IMR-90 (cell line): ENCODE measurements around the gene TSACC. TPM values are rescaled to one million over a fixed set of nuclear protein-coding genes. Genes with fewer than 3 reads are reported as not detected.

Experiments used
- ATAC-seq: fragments of 200-7000 bp; cut with Tn5 transposase; 2 replicates; pipeline ENCODE4 v1.9.1; 2020; ENCODE audit warnings: low read depth, mild to moderate bottlenecking, moderate library complexity
- BruUV-seq: library from RNA; stranded (reverse); fragments of 400-500 nt; replicated peaks from 2 replicates; lab custom pipeline; 2021; lab: Mats Ljungman, UMichigan
- CTCF ChIA-PET: fragments of 300-600 bp; formaldehyde crosslinking; extraction: SDS; loops from one replicate; lab custom pipeline; 2021; ENCODE audit warnings: antibody characterized with exemption; lab: Yijun Ruan, JAX
- POLR2A ChIA-PET: fragments of 300-600 bp; sonication (Branson Sonifier 250); formaldehyde crosslinking; loops from one replicate; lab custom pipeline; 2022; ENCODE audit warnings: antibody characterized with exemption; ENCODE audit not compliant: unreplicated experiment; lab: Charles Lee
- DNase-seq: peaks from one replicate; pipeline ENCODE4 v3.0.0; 2013
- H2AFZ ChIP-seq: replicated peaks from 2 replicates; pipeline ENCODE3; 2013; ENCODE audit warnings: low read length, mild to moderate bottlenecking; ENCODE audit not compliant: poor library complexity
- H2AK5ac ChIP-seq: 2 replicates; pipeline ENCODE4 v1.6.1; 2013; ENCODE audit warnings: low read depth, low read length, inconsistent platforms
- H2AK9ac ChIP-seq: replicated peaks from 2 replicates; pipeline ENCODE3; 2013; ENCODE audit warnings: mild to moderate bottlenecking, low read depth, low read length, moderate library complexity; ENCODE audit not compliant: poor library complexity
- H2BK120ac ChIP-seq: 2 replicates; pipeline ENCODE4 v1.6.1; 2013; ENCODE audit warnings: low read depth, low read length, inconsistent platforms
- H2BK15ac ChIP-seq: 3 replicates; pipeline ENCODE4 v1.6.1; 2013; ENCODE audit warnings: low read depth, low read length, inconsistent platforms
- H2BK20ac ChIP-seq: 2 replicates; pipeline ENCODE4 v1.6.1; 2013; ENCODE audit warnings: low read depth, mild to moderate bottlenecking, inconsistent platforms, low read length, moderate library complexity
- H2BK5ac ChIP-seq: 2 replicates; pipeline ENCODE4 v1.6.1; 2013; ENCODE audit warnings: mild to moderate bottlenecking, low read depth, low read length, inconsistent platforms; ENCODE audit not compliant: poor library complexity, severe bottlenecking
- H3K14ac ChIP-seq: replicated peaks from 2 replicates; pipeline ENCODE4 v1.6.1; 2013; ENCODE audit warnings: low read depth, low read length, inconsistent platforms
- H3K18ac ChIP-seq: 2 replicates; pipeline ENCODE4 v1.6.1; 2013; ENCODE audit warnings: low read depth, low read length, control low read depth
- H3K23ac ChIP-seq: 2 replicates; pipeline ENCODE4 v1.6.1; 2013; ENCODE audit warnings: low read depth, low read length, inconsistent platforms
- H3K27ac ChIP-seq: 2 replicates; pipeline ENCODE4 v1.5.1; 2013; ENCODE audit warnings: mild to moderate bottlenecking, control low read depth, low read length; ENCODE audit not compliant: insufficient read depth
- H3K27me3 ChIP-seq: 2 replicates; pipeline ENCODE4 v1.6.1; 2013; ENCODE audit warnings: low read length; ENCODE audit not compliant: control insufficient read depth, insufficient read depth
- H3K36me3 ChIP-seq: 2 replicates; pipeline ENCODE4 v1.6.1; 2013; ENCODE audit warnings: low read length, mixed read lengths; ENCODE audit not compliant: control insufficient read depth, insufficient read depth
- H3K4ac ChIP-seq: 2 replicates; pipeline ENCODE4 v1.6.1; 2013; ENCODE audit warnings: low read depth, low read length, inconsistent platforms
- H3K4me1 ChIP-seq: 2 replicates; pipeline ENCODE4 v1.6.1; 2013; ENCODE audit warnings: low read length, mixed read lengths; ENCODE audit not compliant: control insufficient read depth, insufficient read depth
- H3K4me2 ChIP-seq: 2 replicates; pipeline ENCODE4 v1.6.1; 2013; ENCODE audit warnings: low read depth, mild to moderate bottlenecking, control low read depth, low read length, moderate library complexity
- H3K4me3 ChIP-seq: 2 replicates; pipeline ENCODE4 v1.5.1; 2013; ENCODE audit warnings: low read depth, mild to moderate bottlenecking, control low read depth, low read length, moderate library complexity; ENCODE audit not compliant: insufficient read depth
- H3K56ac ChIP-seq: 2 replicates; pipeline ENCODE4 v1.6.1; 2013; ENCODE audit warnings: low read length, inconsistent platforms; ENCODE audit not compliant: insufficient read depth; ENCODE audit errors: extremely low read depth
- H3K79me1 ChIP-seq, 2 experiments: 2 replicates each; pipeline ENCODE4 v1.6.1; 2013; ENCODE audit warnings: low read length in 2 of 2, inconsistent platforms in 1 of 2, low read depth in 1 of 2
- H3K9ac ChIP-seq: 2 replicates; pipeline ENCODE4 v1.6.1; 2013; ENCODE audit warnings: low read depth, low read length, control low read depth
- H3K9me1 ChIP-seq: 2 replicates; pipeline ENCODE4 v1.6.1; 2013; ENCODE audit warnings: low read length, inconsistent platforms; ENCODE audit not compliant: insufficient read depth
- H3K9me3 ChIP-seq: 2 replicates; pipeline ENCODE4 v1.6.1; 2013; ENCODE audit warnings: low read length; ENCODE audit not compliant: control insufficient read depth, insufficient read depth
- H4K20me1 ChIP-seq: 2 replicates; pipeline ENCODE4 v1.6.1; 2013; ENCODE audit warnings: low read length, inconsistent platforms; ENCODE audit not compliant: insufficient read depth
- H4K5ac ChIP-seq: 2 replicates; pipeline ENCODE4 v1.6.1; 2013; ENCODE audit warnings: mild to moderate bottlenecking, low read depth, low read length, control low read depth
- H4K8ac ChIP-seq, 2 experiments: 2 replicates each; pipeline ENCODE4 v1.6.1; 2013; ENCODE audit warnings: low read depth in 2 of 2, low read length in 2 of 2, control low read depth in 1 of 2, inconsistent platforms in 1 of 2
- H4K91ac ChIP-seq: 2 replicates; pipeline ENCODE4 v1.6.1; 2013; ENCODE audit warnings: low read depth, low read length, inconsistent platforms; ENCODE audit not compliant: insufficient read depth
- BHLHE40 ChIP-seq: fragments of 150-350 bp; IDR thresholded peaks from 2 replicates; pipeline ENCODE4 v1.6.1; 2016; ENCODE audit warnings: mild to moderate bottlenecking, low read depth, low read length
- CEBPB ChIP-seq: IDR thresholded peaks from 2 replicates; pipeline ENCODE4 v1.6.1; 2012; ENCODE audit warnings: low read depth, low read length, improper control_type of control experiment
- CHD1 ChIP-seq: IDR thresholded peaks from 2 replicates; pipeline ENCODE4 v1.6.1; 2012; ENCODE audit warnings: low read depth, low read length, improper control_type of control experiment
- FOS ChIP-seq: fragments of 150-350 bp; IDR thresholded peaks from 2 replicates; pipeline ENCODE4 v1.6.1; 2016; ENCODE audit warnings: low read depth, low read length
- MAFK ChIP-seq: IDR thresholded peaks from 2 replicates; pipeline ENCODE4 v1.6.1; 2012; ENCODE audit warnings: low read depth, low read length, improper control_type of control experiment
- MXI1 ChIP-seq: IDR thresholded peaks from 2 replicates; pipeline ENCODE4 v1.6.1; 2012; ENCODE audit warnings: low read depth, mild to moderate bottlenecking, low read length, moderate library complexity, borderline replicate concordance
- POLR2A ChIP-seq: IDR thresholded peaks from 2 replicates; pipeline ENCODE4 v1.6.1; 2012; ENCODE audit warnings: mild to moderate bottlenecking, low read depth, low read length
- RAD21 ChIP-seq: IDR thresholded peaks from 2 replicates; pipeline ENCODE4 v1.6.1; 2012; ENCODE audit warnings: low read length, improper control_type of control experiment
- RCOR1 ChIP-seq: IDR thresholded peaks from 2 replicates; pipeline ENCODE4 v1.6.1; 2012; ENCODE audit warnings: mild to moderate bottlenecking, low read length, improper control_type of control experiment; ENCODE audit not compliant: insufficient replicate concordance
- RFX5 ChIP-seq: IDR thresholded peaks from 2 replicates; pipeline ENCODE4 v1.8.0; 2012; ENCODE audit warnings: low read depth, mild to moderate bottlenecking, low read length, moderate library complexity
- SMC3 ChIP-seq: fragments of 150-350 bp; IDR thresholded peaks from 2 replicates; pipeline ENCODE4 v1.6.1; 2016; ENCODE audit warnings: low read depth, mild to moderate bottlenecking, antibody characterized with exemption, low read length, moderate library complexity
- USF2 ChIP-seq: fragments of 150-350 bp; IDR thresholded peaks from 2 replicates; pipeline ENCODE4 v1.6.1; 2017; ENCODE audit warnings: mild to moderate bottlenecking, antibody characterized with exemption, low read length, low read depth
- dilution Hi-C: fragments of 300-500 bp; cut with HindIII; formaldehyde crosslinking; loops from one replicate; pipeline ENCODE4 v1.14.3; 2018; ENCODE audit warnings: low sequenced_read_pairs; ENCODE audit not compliant: unreplicated experiment
- in situ Hi-C: fragments of 300-500 bp; cut with MboI; formaldehyde crosslinking; loops from 3 replicates; pipeline ENCODE4 v1.14.3; 2019; ENCODE audit warnings: low sequenced_read_pairs, inconsistent platforms, mixed read lengths
- intact Hi-C: fragments of 100-400 bp; cut with micrococcal nuclease; formaldehyde crosslinking; loops from 2 replicates; pipeline ENCODE4 v1.10.0; 2022
- polyA plus RNA-seq, 3 experiments: library from polyadenylated mRNA; depleted of rRNA; stranded (reverse); fragments of >200 nt; gene quantifications; 2 replicates each; pipeline ENCODE4 v1.2.3, GENCODE V29; 2012; ENCODE audit warnings: low replicate concordance in 1 of 3
- total RNA-seq: library from RNA; depleted of rRNA; stranded (reverse); fragments of >200 nt; gene quantifications from 2 replicates; pipeline ENCODE4 v1.2.3, GENCODE V29; 2012
- TF ChIP-seq, protein P1 (sequence below): fragments of 150-350 bp; IDR thresholded peaks from 2 replicates; pipeline ENCODE4 v1.6.1; 2016; ENCODE audit warnings: low read depth, mild to moderate bottlenecking, low read length, moderate library complexity, borderline replicate concordance
- TF ChIP-seq, protein P2 (sequence below): conservative IDR thresholded peaks from 2 replicates; pipeline ENCODE4 v1.5.1; 2012; ENCODE audit warnings: mild to moderate bottlenecking, low read depth, low read length, improper control_type of control experiment

The TSACC gene
- total and polyA plus RNA-seq, 2 of the 4 experiments (the other 2 are of a cell fraction) = 0.75 TPM; not detected in 1

DNA sequence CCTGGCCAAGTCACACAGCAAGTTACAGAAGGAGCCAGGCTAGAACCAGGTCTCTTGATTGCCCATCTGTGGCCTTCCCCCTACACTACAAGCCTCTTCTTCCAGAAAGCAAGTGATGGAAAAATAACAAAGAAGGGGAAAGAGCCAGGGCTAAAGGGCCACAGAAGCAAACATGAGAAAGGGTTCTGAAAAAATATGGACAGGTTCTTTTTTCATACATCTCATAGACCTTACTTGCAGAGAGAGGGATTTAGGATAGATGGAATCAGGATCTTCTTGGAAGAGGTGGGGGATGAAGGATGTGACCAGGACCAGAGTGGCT, 33.9 kb downstream of the TSACC start:
- Histone ChIP-seq H3K14ac (no peak overlapping the region), H3K9ac (no peak overlapping the region), H2BK20ac (no peak overlapping the region), H3K4ac (no peak overlapping the region), H3K4me3 (no peak overlapping the region), H3K56ac (no peak overlapping the region), H2BK120ac (no peak overlapping the region), H2AFZ (no peak overlapping the region), H3K9me3 (no peaks in the 10 kb centered on the region), H2BK15ac (no peak overlapping the region), H3K4me1 (peaks cover 2% of the 10 kb centered on the region; the same call in 1 of the 2 replicates), H2AK5ac (no peak overlapping the region), H4K5ac (no peak overlapping the region), H4K20me1 (no peaks in the 10 kb centered on the region), H3K27ac (no peak overlapping the region), H3K36me3 (no peaks in the 10 kb centered on the region), H3K4me2 (no peak overlapping the region), H3K9me1 (no peaks in the 10 kb centered on the region; the same call in 1 of the 2 replicates), H3K79me1 (no peaks in the 10 kb centered on the region), H3K23ac (no peak overlapping the region), H3K27me3 (peaks cover 54% of the 10 kb centered on the region), H4K8ac (no peak overlapping the region), H2BK5ac (no peak overlapping the region), H4K91ac (no peak overlapping the region), H3K18ac (no peak overlapping the region), H2AK9ac (peak overlapping the region; percentile 23)
- POLR2A ChIA-PET = no interaction called here
- DNase-seq (no peak), ATAC-seq (peak; percentile 40; the same call in 1 of the 2 replicates)
- intact Hi-C loops = no loop called here
- in situ Hi-C loops = no loop called here
- CTCF ChIA-PET = interaction anchor here (0.9 to 1.9 kb wide), 3 partner anchors 11 to 74 kb away, joined by 3 to 5 read pairs (median 4); no protein-coding TSS in a partner anchor
- TF ChIP-seq MXI1 (no peak), CEBPB (no peak), CHD1 (no peak), RFX5 (no peak), BHLHE40 (no peak), FOS (no peak), POLR2A (no peak), RAD21 (no peak), RCOR1 (no peak), USF2 (no peak), SMC3 (no peak), MAFK (no peak)
- TF ChIP-seq, protein P1, sequence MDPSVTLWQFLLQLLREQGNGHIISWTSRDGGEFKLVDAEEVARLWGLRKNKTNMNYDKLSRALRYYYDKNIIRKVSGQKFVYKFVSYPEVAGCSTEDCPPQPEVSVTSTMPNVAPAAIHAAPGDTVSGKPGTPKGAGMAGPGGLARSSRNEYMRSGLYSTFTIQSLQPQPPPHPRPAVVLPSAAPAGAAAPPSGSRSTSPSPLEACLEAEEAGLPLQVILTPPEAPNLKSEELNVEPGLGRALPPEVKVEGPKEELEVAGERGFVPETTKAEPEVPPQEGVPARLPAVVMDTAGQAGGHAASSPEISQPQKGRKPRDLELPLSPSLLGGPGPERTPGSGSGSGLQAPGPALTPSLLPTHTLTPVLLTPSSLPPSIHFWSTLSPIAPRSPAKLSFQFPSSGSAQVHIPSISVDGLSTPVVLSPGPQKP = no peak
- TF ChIP-seq, protein P2, sequence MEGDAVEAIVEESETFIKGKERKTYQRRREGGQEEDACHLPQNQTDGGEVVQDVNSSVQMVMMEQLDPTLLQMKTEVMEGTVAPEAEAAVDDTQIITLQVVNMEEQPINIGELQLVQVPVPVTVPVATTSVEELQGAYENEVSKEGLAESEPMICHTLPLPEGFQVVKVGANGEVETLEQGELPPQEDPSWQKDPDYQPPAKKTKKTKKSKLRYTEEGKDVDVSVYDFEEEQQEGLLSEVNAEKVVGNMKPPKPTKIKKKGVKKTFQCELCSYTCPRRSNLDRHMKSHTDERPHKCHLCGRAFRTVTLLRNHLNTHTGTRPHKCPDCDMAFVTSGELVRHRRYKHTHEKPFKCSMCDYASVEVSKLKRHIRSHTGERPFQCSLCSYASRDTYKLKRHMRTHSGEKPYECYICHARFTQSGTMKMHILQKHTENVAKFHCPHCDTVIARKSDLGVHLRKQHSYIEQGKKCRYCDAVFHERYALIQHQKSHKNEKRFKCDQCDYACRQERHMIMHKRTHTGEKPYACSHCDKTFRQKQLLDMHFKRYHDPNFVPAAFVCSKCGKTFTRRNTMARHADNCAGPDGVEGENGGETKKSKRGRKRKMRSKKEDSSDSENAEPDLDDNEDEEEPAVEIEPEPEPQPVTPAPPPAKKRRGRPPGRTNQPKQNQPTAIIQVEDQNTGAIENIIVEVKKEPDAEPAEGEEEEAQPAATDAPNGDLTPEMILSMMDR = no peak
- BruUV-seq = no TSS peak
- dilution Hi-C loops = no loop called here
